ENCODE results near the gene SMIM1. TPM values are rescaled to one million over a fixed set of nuclear protein-coding genes. Genes with fewer than 3 reads are reported as not detected.
A peak's percentile ranks its signal among the peaks of the same experiment; 100 is the strongest.
"Not testable (repeated sequence)": the region's sequence is repeated elsewhere in the genome, so short reads cannot be mapped to it uniquely, and the experiment has no call there.

SMIM1 gene
- total RNA-seq, 1 donor from 2014 or later: 2.1 TPM

GRCh38 chr1:3796215-3797061 is 23.9 kb downstream of the SMIM1 start, which contains the start of gene LRRC47:
Gene LRRC47, minus strand, starts transcription at chr1:3796498. Its CDS starts 22 bp downstream, at chr1:3796476.
- Mint-ChIP-seq H3K4me1 (ENCODE audit: unreplicated experiment) (peaks cover 17% of the 10 kb centered on the region), H3K27ac (ENCODE audit: unreplicated experiment) (peak within 1 kb of the TSS; percentile 18), H3K4me3 (ENCODE audit: unreplicated experiment) (peak within 1 kb of the TSS; percentile 92), H3K36me3 (ENCODE audit: low read depth, unreplicated experiment) (peaks cover 7% of the 10 kb centered on the region), H3K27me3 (ENCODE audit: unreplicated experiment) (peaks cover 11% of the 10 kb centered on the region), H3K9me3 (ENCODE audit: unreplicated experiment) (no peaks in the 10 kb centered on the region)
- no peak for TF ChIP-seq CTCF (IDR thresholded peaks at IDR 0.05; ENCODE audit: unreplicated experiment)
- DNase-seq (ENCODE audit: low spot score): peak; percentile 78

- H3K36me3 Mint-ChIP-seq (ENCODE audit: low read depth, unreplicated experiment): no peaks in the 10 kb centered on the region
- H3K9me3 Mint-ChIP-seq (ENCODE audit: unreplicated experiment): peaks cover under 1% of the 10 kb centered on the region
- peaks cover 5% of the 10 kb centered on the region for H3K27me3 Mint-ChIP-seq (ENCODE audit: unreplicated experiment)
- TF ChIP-seq CTCF (IDR thresholded peaks at IDR 0.05; ENCODE audit: unreplicated experiment): no peak
- no peak for DNase-seq (ENCODE audit: low spot score)
- peaks cover 10% of the 10 kb centered on the region for H3K4me1 Mint-ChIP-seq (ENCODE audit: unreplicated experiment)
- no peak overlapping the region for H3K27ac Mint-ChIP-seq (ENCODE audit: unreplicated experiment)
- no peak overlapping the region for H3K4me3 Mint-ChIP-seq (ENCODE audit: unreplicated experiment)
These were observed 27.6 kb downstream of the SMIM1 start for GRCh38 chr1:3799976-3800685.

- not testable (repeated sequence) for H3K27me3 Mint-ChIP-seq (ENCODE audit: unreplicated experiment)
These were observed 28.2 kb downstream of the SMIM1 start for GRCh38 chr1:3800795-3801194.

GRCh38 chr1:3803905-3804626 is 31.5 kb downstream of the SMIM1 start:
- Mint-ChIP-seq H3K4me1 (ENCODE audit: unreplicated experiment) (no peaks in the 10 kb centered on the region), H3K9me3 (ENCODE audit: unreplicated experiment) (peaks cover 8% of the 10 kb centered on the region), H3K27me3 (ENCODE audit: unreplicated experiment) (peaks cover 9% of the 10 kb centered on the region), H3K36me3 (ENCODE audit: low read depth, unreplicated experiment) (peaks cover 4% of the 10 kb centered on the region), H3K27ac (ENCODE audit: unreplicated experiment) (no peak overlapping the region), H3K4me3 (ENCODE audit: unreplicated experiment) (no peak overlapping the region)
- no peak for TF ChIP-seq CTCF (IDR thresholded peaks at IDR 0.05; ENCODE audit: unreplicated experiment)
- DNase-seq (ENCODE audit: low spot score): no peak

More at GRCh38 chr1:3800795-3801194, 28.2 kb downstream of the SMIM1 start:
- H3K27ac Mint-ChIP-seq (ENCODE audit: unreplicated experiment); H3K36me3 Mint-ChIP-seq (ENCODE audit: low read depth, unreplicated experiment); H3K4me1 Mint-ChIP-seq (ENCODE audit: unreplicated experiment); H3K9me3 Mint-ChIP-seq (ENCODE audit: unreplicated experiment); H3K4me3 Mint-ChIP-seq (ENCODE audit: unreplicated experiment); DNase-seq (ENCODE audit: low spot score): not testable (repeated sequence)

GRCh38 chr1:3804627-3804944 is 32.0 kb downstream of the SMIM1 start:
- not testable (repeated sequence) for H3K4me1 Mint-ChIP-seq (ENCODE audit: unreplicated experiment); H3K9me3 Mint-ChIP-seq (ENCODE audit: unreplicated experiment); H3K36me3 Mint-ChIP-seq (ENCODE audit: low read depth, unreplicated experiment); DNase-seq (ENCODE audit: low spot score); H3K4me3 Mint-ChIP-seq (ENCODE audit: unreplicated experiment); H3K27ac Mint-ChIP-seq (ENCODE audit: unreplicated experiment); H3K27me3 Mint-ChIP-seq (ENCODE audit: unreplicated experiment)

Measured in endothelial cell (in vitro differentiated cells).